Measurements from ENCODE around the gene HDGFL3. TPM values are rescaled to one million over a fixed set of nuclear protein-coding genes. Genes with fewer than 3 reads are reported as not detected.

HDGFL3 gene
- total and polyA plus RNA-seq, 2 donors (not counting 1 experiment from before 2014, with no cell fraction given) = 0.12 to 2.5 TPM

- no peak for DNase-seq
- Histone ChIP-seq H3K4me1 (ENCODE audit: control insufficient read depth in 2 of 2, insufficient read depth in 2 of 2, low read length in 2 of 2) (no peaks in the 10 kb centered on the region), H3K4me3 (ENCODE audit: control extremely low read depth in 1 of 5, extremely low read depth in 1 of 5, insufficient read depth in 1 of 5, low read depth in 2 of 5, low read length in 4 of 5) (no peak overlapping the region), H2AFZ (ENCODE audit: insufficient read depth, low read depth, low read length, poor library complexity, severe bottlenecking) (no peak overlapping the region), H3K9me3 (ENCODE audit: control extremely low read depth in 1 of 3, control insufficient read depth in 2 of 3, insufficient read depth in 1 of 3, low read length in 2 of 3) (no peaks in the 10 kb centered on the region), H4K20me1 (ENCODE audit: control insufficient read depth, insufficient read depth, low read length, poor library complexity, severe bottlenecking) (no peaks in the 10 kb centered on the region), H3K36me3 (replicated peaks in 1 of 2; ENCODE audit: control extremely low read depth in 1 of 2, control insufficient read depth in 1 of 2, extremely low read depth in 1 of 2, insufficient read depth in 2 of 2, low read length in 1 of 2) (no peaks in the 10 kb centered on the region), H3K4me2 (replicated peaks; ENCODE audit: low read depth, low read length, poor library complexity, severe bottlenecking) (no peak overlapping the region), H3K27me3 (replicated peaks in 1 of 4; ENCODE audit: control extremely low read depth in 1 of 4, control insufficient read depth in 3 of 4, insufficient read depth in 4 of 4, low read length in 3 of 4) (no peaks in the 10 kb centered on the region), H3K9ac (ENCODE audit: low read length) (no peak overlapping the region), H3K79me2 (ENCODE audit: control insufficient read depth, insufficient read depth, low read length) (no peaks in the 10 kb centered on the region), H3K27ac (ENCODE audit: low read length in 2 of 2) (no peak overlapping the region)
- TF ChIP-seq EZH2 (IDR thresholded peaks at IDR 0.05; ENCODE audit: borderline replicate concordance, insufficient read depth, low read depth, low read length, poor library complexity, severe bottlenecking) = no peak
- no peak for TF ChIP-seq CTCF (IDR thresholded peaks at IDR 0.05)
- Mint-ChIP-seq H3K4me1 (no peaks in the 10 kb centered on the region), H3K27ac (no peak overlapping the region), H3K4me3 (no peak overlapping the region), H3K9me3 (ENCODE audit: insufficient read depth) (no peaks in the 10 kb centered on the region), H3K27me3 (peaks cover 5% of the 10 kb centered on the region)
- POLR2A ChIA-PET = no interaction called here
- CTCF ChIA-PET = no interaction called here
- 89% methylated on average over 1 of the region's 3 CpGs for WGBS (ENCODE audit: insufficient coverage)
- no peak for ATAC-seq (ENCODE audit: low read depth)
- intact Hi-C loops (cut with micrococcal nuclease) = no loop called here
These were observed 92.2 kb downstream of the HDGFL3 start for GRCh38 chr15:83115410-83115809.

- DNase-seq = no peak
These were observed 92.8 kb downstream of the HDGFL3 start for GRCh38 chr15:83114856-83115255.

More at GRCh38 chr15:83114856-83115255, 92.8 kb downstream of the HDGFL3 start:
- ATAC-seq (ENCODE audit: low read depth) = no peak
- 97% methylated on average over 3 of the region's 6 CpGs for WGBS (ENCODE audit: insufficient coverage)
- Mint-ChIP-seq H3K27ac (no peak overlapping the region), H3K4me3 (no peak overlapping the region), H3K27me3 (peaks cover 8% of the 10 kb centered on the region), H3K4me1 (peaks cover 2% of the 10 kb centered on the region), H3K9me3 (ENCODE audit: insufficient read depth) (no peaks in the 10 kb centered on the region)
- intact Hi-C loops (cut with micrococcal nuclease) = no loop called here
- Histone ChIP-seq H4K20me1 (ENCODE audit: control insufficient read depth, insufficient read depth, low read length, poor library complexity, severe bottlenecking) (no peaks in the 10 kb centered on the region), H3K4me1 (ENCODE audit: control insufficient read depth in 2 of 2, insufficient read depth in 2 of 2, low read length in 2 of 2) (no peaks in the 10 kb centered on the region), H3K27ac (ENCODE audit: low read length in 2 of 2) (no peak overlapping the region), H3K9ac (ENCODE audit: low read length) (no peak overlapping the region), H3K36me3 (replicated peaks in 1 of 2; ENCODE audit: control extremely low read depth in 1 of 2, control insufficient read depth in 1 of 2, extremely low read depth in 1 of 2, insufficient read depth in 2 of 2, low read length in 1 of 2) (no peaks in the 10 kb centered on the region), H3K4me2 (replicated peaks; ENCODE audit: low read depth, low read length, poor library complexity, severe bottlenecking) (no peak overlapping the region), H2AFZ (ENCODE audit: insufficient read depth, low read depth, low read length, poor library complexity, severe bottlenecking) (no peak overlapping the region), H3K4me3 (ENCODE audit: control extremely low read depth in 1 of 5, extremely low read depth in 1 of 5, insufficient read depth in 1 of 5, low read depth in 2 of 5, low read length in 4 of 5) (no peak overlapping the region), H3K9me3 (ENCODE audit: control extremely low read depth in 1 of 3, control insufficient read depth in 2 of 3, insufficient read depth in 1 of 3, low read length in 2 of 3) (no peaks in the 10 kb centered on the region), H3K27me3 (replicated peaks in 1 of 4; ENCODE audit: control extremely low read depth in 1 of 4, control insufficient read depth in 3 of 4, insufficient read depth in 4 of 4, low read length in 3 of 4) (no peaks in the 10 kb centered on the region), H3K79me2 (ENCODE audit: control insufficient read depth, insufficient read depth, low read length) (no peaks in the 10 kb centered on the region)
- CTCF ChIA-PET = no interaction called here
- TF ChIP-seq CTCF (IDR thresholded peaks at IDR 0.05) = no peak
- TF ChIP-seq EZH2 (IDR thresholded peaks at IDR 0.05; ENCODE audit: borderline replicate concordance, insufficient read depth, low read depth, low read length, poor library complexity, severe bottlenecking) = no peak
- POLR2A ChIA-PET = no interaction called here
